Left ventricle myocardium inferior (tissue), 1 donor: Measurements from ENCODE around the gene RBFOX1. TPM values are rescaled to one million over a fixed set of nuclear protein-coding genes. Genes with fewer than 3 reads are reported as not detected.
A peak's percentile ranks its signal among the peaks of the same experiment; 100 is the strongest.
"Not testable (repeated sequence)": the region's sequence is repeated elsewhere in the genome, so short reads cannot be mapped to it uniquely, and the experiment has no call there.

ENCODE experiments used
- DNase-seq: peaks from one replicate; pipeline ENCODE4 v3.0.0-alpha.2; 2020
- H3K27ac ChIP-seq: fragments of 200-600 bp; replicated peaks from 2 replicates; pipeline ENCODE4 v1.8.0; 2021
- H3K27me3 ChIP-seq: fragments of 200-600 bp; 2 replicates; pipeline ENCODE4 v1.8.0; 2021; ENCODE audit warnings: low read depth
- H3K36me3 ChIP-seq: fragments of 200-600 bp; 2 replicates; pipeline ENCODE4 v1.8.0; 2021
- H3K4me1 ChIP-seq: fragments of 200-600 bp; 2 replicates; pipeline ENCODE4 v1.8.0; 2021
- H3K4me3 ChIP-seq: fragments of 200-600 bp; 2 replicates; pipeline ENCODE4 v1.8.0; 2021; ENCODE audit warnings: mild to moderate bottlenecking, moderate library complexity
- H3K9me3 ChIP-seq: fragments of 200-600 bp; replicated peaks from 2 replicates; pipeline ENCODE4 v1.8.0; 2021
- intact Hi-C: fragments of 100-400 bp; cut with micrococcal nuclease; formaldehyde crosslinking; loops from one replicate; pipeline ENCODE4 v1.11.0; 2022
- total RNA-seq: library from RNA; stranded (reverse); fragmentation: NEBNext Ultra II Directional; extraction: Animal tissue kit (Norgen Biotek cat#: 25700); gene quantifications from one replicate; pipeline ENCODE4 v1.2.1, GENCODE V29; 2021
- TF ChIP-seq, protein P1 (sequence below): fragments of 200-600 bp; IDR thresholded peaks from 2 replicates; pipeline ENCODE4 v1.8.0; 2021; ENCODE audit warnings: antibody characterized with exemption, mild to moderate bottlenecking, borderline replicate concordance
- donor health status: DM: no; HTN: yes; CAD: no; lungs with severe emphysema.

Gene RBFOX1
- total RNA-seq, 1 donor from 2014 or later: 71.8 TPM

DNA sequence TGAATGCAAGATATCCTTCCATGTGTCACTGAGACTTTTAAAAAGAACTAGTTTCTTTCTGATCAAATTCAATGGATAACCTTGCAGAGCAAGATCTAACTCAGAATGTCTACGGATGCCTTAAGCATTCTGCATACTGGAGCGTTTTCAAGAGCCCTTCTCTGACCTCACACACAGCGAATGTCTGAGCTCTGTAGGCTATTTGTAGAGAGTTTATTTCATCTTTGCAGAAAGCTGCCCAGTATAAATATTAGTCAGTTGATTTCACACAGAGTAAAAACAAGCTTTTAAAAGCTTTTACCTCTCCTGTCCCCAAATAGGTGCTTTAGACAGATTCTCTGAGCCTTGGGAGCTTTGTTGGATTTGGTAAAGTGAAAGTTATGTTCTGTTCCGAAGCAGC lies 165.0 kb downstream of the RBFOX1 start:
- no peaks in the 10 kb centered on the region for H3K36me3 ChIP-seq
- H3K4me3 ChIP-seq: no peak overlapping the region
- H3K27me3 ChIP-seq: no peaks in the 10 kb centered on the region
- H3K27ac ChIP-seq: peak overlapping the region; percentile 52
- intact Hi-C loops: no loop called here
- TF ChIP-seq, protein P1, sequence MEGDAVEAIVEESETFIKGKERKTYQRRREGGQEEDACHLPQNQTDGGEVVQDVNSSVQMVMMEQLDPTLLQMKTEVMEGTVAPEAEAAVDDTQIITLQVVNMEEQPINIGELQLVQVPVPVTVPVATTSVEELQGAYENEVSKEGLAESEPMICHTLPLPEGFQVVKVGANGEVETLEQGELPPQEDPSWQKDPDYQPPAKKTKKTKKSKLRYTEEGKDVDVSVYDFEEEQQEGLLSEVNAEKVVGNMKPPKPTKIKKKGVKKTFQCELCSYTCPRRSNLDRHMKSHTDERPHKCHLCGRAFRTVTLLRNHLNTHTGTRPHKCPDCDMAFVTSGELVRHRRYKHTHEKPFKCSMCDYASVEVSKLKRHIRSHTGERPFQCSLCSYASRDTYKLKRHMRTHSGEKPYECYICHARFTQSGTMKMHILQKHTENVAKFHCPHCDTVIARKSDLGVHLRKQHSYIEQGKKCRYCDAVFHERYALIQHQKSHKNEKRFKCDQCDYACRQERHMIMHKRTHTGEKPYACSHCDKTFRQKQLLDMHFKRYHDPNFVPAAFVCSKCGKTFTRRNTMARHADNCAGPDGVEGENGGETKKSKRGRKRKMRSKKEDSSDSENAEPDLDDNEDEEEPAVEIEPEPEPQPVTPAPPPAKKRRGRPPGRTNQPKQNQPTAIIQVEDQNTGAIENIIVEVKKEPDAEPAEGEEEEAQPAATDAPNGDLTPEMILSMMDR: no peak
- H3K4me1 ChIP-seq: peaks cover 51% of the 10 kb centered on the region
- DNase-seq: no peak
- no peaks in the 10 kb centered on the region for H3K9me3 ChIP-seq

DNA sequence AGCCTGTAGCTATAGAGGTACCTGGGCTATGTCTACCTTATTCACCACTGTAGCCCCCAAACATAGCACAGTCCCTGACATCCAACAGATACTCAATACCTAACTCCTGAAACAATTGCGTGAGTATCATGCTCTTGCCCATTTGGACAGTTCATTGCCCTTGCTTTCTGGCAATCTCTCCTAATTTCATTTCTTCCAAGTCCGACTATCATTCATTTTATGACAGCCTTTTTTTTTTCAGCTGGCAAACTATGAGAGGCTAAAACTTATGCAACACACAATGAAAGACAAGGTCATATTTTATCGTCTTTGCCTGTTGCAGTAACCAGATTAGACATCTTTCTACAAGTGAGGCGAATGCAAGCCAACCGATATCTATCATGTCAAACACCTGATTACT lies 169.2 kb downstream of the RBFOX1 start:
- Histone ChIP-seq H3K27ac (peak overlapping the region; percentile 46), H3K4me1 (peaks cover 60% of the 10 kb centered on the region), H3K27me3 (no peaks in the 10 kb centered on the region), H3K9me3 (no peaks in the 10 kb centered on the region), H3K36me3 (no peaks in the 10 kb centered on the region), H3K4me3 (no peak overlapping the region)
- no peak for DNase-seq
- intact Hi-C loops: no loop called here
- TF ChIP-seq, protein P1: no peak

- H3K36me3 ChIP-seq, DNase-seq, H3K27me3 ChIP-seq, H3K4me3 ChIP-seq, intact Hi-C loops, H3K9me3 ChIP-seq: not testable (repeated sequence)
- Histone ChIP-seq H3K4me1 (peaks cover 53% of the 10 kb centered on the region), H3K27ac (peak overlapping the region; percentile 46)
Observed at GRCh38 chr16:7502591-7503157, 170.0 kb downstream of the RBFOX1 start.

GRCh38 chr16:7503666-7504065 lies 171.0 kb downstream of the RBFOX1 start:
- intact Hi-C loops: no loop called here
- TF ChIP-seq, protein P1: no peak
- Histone ChIP-seq H3K4me3 (no peak overlapping the region), H3K27ac (no peak overlapping the region), H3K4me1 (peaks cover 44% of the 10 kb centered on the region), H3K9me3 (no peaks in the 10 kb centered on the region), H3K36me3 (no peaks in the 10 kb centered on the region), H3K27me3 (no peaks in the 10 kb centered on the region)
- DNase-seq: no peak

DNA sequence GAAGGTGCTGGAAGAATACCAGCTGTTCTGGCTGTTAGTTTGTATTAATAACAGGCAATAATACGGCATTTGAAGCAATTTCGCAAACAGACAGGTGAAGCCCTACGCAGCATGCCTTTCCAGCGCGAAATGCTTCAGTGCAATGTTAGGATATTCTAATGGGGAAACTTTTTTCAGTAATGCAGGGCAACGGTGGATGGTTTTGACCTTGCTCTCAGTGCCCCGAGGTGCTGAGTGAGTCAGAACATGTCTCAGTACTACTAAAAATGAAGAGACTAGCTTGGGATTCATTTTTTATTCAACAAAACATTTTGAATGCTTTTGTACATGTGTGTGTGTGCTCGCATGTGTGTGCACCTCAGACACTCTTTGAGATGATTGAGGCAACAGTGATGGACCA lies 172.2 kb downstream of the RBFOX1 start:
- intact Hi-C loops: no loop called here
- TF ChIP-seq, protein P1: no peak
- H3K36me3 ChIP-seq: no peaks in the 10 kb centered on the region
- H3K9me3 ChIP-seq: no peaks in the 10 kb centered on the region
- no peaks in the 10 kb centered on the region for H3K27me3 ChIP-seq
- peaks cover 37% of the 10 kb centered on the region for H3K4me1 ChIP-seq
- no peak overlapping the region for H3K4me3 ChIP-seq
- DNase-seq: no peak
- peak overlapping the region; percentile 54 for H3K27ac ChIP-seq

DNA sequence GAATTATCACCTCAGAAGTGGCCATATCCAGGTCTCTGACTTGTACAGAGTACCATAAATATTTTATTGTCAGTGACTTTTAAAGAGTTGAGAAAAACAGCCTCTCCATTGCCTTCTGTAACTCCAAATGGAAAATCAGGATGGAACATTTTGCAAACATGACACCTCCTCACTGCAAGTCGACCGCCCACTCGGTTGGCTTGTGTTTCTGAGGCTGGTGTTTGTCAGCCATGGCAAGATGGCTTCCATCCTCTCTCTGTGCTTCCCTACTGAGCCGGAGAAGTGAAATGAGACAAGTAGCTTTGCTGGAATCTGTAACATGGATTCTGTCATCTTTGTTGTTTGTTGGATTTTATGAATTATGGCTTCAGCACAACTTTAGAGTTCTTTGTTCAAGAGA lies 172.8 kb downstream of the RBFOX1 start:
- no peaks in the 10 kb centered on the region for H3K36me3 ChIP-seq
- intact Hi-C loops: no loop called here
- TF ChIP-seq, protein P1: no peak
- no peak for DNase-seq
- H3K9me3 ChIP-seq: no peaks in the 10 kb centered on the region
- H3K27me3 ChIP-seq: no peaks in the 10 kb centered on the region
- no peak overlapping the region for H3K4me3 ChIP-seq
- peaks cover 32% of the 10 kb centered on the region for H3K4me1 ChIP-seq
- peak overlapping the region; percentile 8 for H3K27ac ChIP-seq
